RPMI8226 (cell line): ENCODE results near the gene UBAC2.
"Not testable (repeated sequence)": the region's sequence is repeated elsewhere in the genome, so short reads cannot be mapped to it uniquely, and the experiment has no call there.

ENCODE experiments used
- DNase-seq: peaks from one replicate; pipeline ENCODE4 v3.0.0-alpha.2; 2015

Gene UBAC2

DNA sequence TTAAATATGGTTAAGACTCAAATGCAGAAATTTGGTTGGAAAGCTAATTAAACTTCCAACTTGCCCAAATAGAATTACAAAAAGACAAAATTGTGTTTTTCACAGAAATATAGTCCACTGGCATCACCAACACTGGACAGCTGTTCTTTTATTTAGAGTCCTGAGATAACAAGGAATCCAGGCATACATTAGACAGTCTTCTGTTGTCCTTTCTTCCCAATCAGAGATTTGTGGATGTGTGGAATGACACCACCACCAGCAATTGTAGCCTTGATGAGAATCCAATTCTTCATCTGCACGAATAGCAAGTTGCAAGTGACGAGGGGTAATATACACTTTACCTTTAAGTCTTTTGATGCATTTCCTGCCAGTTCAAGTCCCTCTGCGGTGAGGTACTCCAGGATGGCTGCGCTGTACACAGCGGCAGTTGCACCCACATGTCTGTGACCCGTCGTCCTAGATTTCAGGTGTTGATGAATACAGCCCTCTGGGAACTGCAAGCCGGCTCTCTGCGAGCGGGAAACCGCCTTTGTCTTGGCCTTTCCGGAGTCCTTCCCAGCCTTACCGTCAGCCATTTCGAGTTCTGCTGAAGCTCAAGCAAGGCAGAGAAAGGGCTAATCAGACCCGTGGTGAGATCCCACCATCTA is 14.7 kb downstream of the UBAC2 start:
- no peak for DNase-seq

DNA sequence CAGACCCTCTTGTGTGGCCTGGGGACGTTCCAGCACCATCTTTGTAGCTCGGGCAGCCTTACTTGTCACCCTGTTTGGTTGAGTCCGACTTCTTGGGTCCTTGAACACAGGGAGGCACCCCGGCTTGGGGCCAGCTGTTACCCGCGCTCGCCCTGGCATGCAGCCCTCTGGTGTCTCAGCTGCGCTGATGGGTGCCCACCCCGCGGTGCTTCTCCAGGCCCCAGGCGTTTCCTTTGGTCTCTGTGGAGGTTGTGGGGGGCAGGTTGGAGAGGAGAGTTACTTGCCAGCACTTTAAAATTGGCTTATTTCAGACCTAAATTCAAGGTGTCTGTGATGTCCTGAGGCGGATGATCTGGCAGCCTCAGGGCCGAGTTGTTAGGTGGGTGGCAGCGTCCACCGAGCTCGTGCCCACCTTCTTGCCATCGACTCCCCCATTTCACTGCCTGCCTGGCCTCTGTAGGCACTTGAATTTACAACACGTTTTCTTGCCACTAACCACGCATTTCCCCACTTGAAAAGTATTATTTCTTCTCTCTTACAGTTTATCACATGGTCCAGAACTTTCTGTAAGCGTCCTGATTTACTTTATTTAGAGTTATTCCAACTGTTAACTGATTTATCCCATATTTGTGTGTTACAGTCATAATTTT is 16.9 kb downstream of the UBAC2 start:
- no peak for DNase-seq

DNA sequence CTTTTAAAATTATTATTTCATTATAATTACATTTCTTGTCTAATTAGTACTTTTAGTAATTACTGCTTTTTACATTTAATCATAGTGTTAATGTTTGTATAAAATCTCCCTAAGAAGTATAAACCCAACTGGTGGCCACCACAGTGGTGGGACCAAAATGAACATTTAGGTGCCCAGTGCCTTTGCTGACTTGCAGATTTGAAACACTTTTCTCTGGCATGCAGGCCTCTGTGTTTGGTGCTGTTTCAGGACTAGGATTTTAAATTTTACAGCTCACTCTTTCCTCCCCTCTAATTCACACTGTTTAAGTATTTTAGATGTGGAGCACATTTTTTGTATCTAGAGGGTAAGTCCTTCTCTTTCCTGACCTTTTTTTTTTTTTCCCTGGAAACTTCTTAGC is 17.5 kb downstream of the UBAC2 start:
- DNase-seq: no peak

DNA sequence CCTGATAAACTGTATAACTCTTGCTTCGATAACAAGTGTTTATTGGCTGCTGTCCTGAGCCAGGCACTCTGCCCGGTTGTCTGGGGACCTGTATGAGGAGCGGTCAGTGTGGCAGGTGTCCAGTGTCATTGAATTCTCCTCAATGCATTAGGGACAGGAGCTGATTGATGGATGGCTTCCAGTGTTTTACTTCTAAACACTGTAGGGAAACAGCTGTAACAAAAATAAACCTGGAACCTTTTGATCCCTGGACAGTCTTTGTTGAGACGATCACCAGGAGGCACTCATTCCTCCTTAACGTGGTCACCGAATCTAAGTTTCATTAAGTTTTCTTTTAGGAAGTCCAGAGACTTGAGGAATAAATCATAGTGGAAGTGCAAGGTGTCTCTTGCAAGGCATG is 17.9 kb downstream of the UBAC2 start:
- no peak for DNase-seq

DNA sequence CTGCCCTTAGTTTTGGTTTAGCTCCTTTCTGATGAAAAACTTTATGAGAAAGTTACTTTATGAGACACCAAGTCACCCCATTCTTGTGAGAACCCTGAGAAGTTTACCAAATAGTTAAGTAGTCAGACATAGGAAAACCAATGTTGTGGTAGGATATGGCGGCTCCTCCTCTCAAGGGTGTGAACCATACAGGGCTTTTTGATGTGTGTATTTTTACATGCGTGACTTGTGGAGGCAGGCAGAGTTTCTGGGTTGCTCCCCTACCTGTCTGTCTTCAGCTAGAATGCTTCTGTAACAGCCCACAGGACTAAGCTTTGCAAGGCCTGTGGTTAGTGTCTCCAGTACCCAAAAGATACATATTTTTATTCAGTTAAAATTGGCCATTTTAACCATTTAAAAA is 18.3 kb downstream of the UBAC2 start:
- DNase-seq: no peak

DNA sequence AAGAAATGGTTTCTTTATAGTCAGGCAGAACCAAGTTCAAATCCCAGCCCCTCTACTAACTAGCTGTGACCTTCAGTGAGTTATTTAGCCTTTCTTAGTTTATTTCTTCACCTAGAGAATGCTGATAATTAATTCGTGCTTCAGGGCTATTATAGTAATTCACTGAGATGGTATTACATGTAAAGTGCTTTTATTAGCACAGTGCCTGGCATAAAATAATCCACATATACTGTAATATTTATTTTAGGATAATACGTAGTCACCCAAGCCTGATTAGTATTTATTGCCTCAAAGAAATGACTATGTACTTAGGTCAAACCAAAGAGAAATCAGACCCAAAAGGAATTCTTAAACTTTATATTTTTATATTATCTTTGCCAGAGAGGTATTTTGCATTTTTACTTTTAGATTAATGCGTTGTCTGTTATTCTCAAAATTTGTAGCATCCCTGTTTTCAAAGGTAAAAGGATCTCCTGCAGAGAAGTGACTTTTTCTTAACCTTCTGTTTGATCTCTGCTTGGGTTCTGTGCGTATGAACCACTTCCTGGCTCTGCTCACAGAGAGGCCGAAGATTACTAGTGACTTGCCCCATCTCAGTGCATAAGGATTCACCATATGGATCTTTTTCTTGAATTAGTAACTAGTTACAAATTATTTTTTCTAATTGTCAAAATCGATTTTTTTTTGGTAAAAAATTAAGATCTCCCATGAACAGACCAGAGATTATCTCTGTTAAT is 19.7 kb downstream of the UBAC2 start:
- no peak for DNase-seq

DNA sequence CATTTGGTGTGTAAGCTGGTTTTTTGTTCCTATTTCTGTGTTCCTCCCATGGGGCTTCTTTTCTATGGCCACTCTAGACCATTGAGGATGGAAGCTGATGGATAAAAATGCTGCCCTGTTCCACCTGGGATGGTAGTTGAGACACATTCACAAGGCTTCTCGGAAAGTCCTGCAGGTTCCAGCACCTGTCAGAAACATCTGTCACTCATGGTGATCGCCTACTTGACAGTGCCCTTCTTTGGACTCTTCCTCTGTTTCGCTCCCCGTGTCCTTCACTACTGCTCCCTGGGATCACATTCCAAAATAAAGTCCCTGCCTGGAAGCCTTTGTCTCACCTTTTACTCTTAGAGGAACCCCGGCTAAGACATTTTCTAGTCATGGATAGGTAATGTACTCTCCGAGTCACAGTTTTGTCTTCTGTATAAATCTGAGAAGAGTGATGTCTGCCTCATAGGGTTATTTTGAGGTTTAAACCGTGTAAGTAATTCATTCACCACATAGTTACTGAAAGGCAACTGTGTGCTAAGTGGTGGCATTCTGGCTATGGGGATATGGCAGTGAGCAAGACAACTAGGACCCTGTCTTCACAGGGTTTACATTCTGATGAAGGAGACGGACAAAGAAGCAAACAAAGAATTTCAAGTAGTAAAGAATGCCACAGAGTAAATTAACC is 21.0 kb downstream of the UBAC2 start:
- DNase-seq: no peak

DNA sequence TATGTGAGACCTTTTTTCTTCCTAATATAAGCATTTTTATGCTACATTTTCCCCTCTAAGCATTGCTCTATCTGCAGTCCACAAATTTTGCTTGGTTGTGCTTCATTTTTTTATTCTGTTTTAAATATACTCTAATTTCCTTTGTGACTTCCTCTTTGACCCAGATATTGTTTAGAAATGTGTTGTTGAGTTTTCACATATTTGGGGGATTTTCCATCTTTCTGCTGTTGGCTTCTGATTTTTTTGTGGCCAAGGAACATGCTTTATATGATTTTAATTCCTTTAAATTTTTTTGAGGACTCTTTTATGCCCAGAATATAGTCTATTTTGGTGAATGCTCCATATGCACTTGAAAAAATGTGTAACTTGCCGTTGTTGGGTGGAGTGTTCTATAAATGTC is 22.9 kb downstream of the UBAC2 start:
- no peak for DNase-seq

DNA sequence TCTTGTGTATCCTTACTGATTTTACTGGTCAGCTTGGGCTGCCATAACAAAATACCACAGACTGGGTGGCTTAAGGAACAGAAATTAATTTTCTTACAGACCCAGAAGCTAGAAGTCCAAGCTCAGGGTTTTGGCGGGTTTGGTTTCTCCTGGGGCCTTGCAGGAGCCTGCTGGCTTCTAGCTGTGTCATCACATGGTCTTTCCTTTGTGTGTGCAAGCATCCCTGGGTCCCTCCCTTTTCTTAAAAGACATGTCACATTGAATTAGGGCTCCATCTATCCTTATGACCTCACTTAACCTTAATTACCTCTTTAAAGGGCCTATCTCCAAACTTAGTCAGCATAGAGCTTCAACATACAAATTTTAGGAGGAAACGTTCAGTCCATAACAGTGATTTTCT is 23.4 kb downstream of the UBAC2 start:
- no peak for DNase-seq

DNA sequence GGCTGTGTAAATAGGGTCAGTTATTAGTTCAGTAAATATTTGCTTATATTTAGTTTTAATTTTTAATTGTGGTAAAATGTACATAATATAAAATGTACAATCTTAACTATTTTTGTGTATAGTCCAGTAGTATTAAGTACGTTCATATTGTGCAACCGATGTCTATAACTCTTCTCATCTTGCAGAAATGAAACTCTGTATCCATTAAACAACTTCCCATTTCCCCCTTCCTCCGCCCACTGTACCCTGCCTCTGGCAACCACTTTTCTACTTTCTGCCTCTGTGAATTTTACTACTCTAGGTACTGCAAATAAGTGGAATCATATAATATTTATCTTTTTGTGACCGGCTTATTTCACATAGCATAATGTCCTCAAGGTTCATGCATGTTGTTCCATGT is 24.4 kb downstream of the UBAC2 start:
- DNase-seq: no peak

DNA sequence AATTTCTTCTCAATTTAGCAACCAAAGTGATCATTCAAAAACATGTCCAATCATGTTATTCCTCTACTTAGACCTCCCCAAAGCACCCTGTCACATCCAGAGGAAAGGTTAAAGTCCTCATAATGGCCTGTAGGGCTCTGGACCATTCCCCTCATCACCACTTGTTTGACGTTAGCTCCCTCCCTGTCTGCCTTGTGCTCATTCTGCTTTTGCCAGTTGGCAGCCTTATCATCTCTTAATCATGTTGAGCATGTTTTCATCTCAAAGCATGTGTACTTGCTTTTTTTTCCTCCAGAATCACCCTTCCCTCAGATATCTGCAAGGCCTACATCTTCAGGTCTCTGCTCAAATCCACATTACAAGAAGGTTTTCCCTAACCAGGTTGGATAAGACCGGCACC is 25.9 kb downstream of the UBAC2 start:
- DNase-seq: no peak

DNA sequence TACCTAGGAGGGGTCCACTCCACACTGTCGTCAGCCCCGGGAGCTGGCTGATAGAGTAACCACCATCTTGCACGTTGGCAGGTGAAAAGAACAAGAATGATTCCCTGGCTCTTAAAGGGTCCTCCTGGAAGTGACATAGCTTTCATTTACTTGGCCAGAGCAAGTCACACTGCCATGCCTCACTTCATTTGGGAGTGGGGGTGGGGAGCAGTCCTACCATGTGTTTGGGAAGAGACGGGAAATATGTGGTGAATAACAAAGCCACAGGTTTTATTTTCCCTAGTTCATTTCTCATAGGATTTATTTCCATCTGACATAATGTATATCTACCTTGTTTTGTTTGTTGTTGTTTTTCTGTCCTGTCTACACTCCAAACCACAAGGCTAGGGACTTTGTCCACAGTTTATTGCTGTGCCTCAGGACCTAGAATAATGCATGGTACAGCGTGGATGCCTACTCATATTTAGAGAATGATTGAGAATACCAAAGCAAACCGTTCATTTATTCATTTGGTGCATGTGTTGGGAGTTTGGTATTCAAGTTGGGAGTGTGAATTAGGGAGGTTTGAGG is 26.8 kb downstream of the UBAC2 start:
- DNase-seq: no peak

DNA sequence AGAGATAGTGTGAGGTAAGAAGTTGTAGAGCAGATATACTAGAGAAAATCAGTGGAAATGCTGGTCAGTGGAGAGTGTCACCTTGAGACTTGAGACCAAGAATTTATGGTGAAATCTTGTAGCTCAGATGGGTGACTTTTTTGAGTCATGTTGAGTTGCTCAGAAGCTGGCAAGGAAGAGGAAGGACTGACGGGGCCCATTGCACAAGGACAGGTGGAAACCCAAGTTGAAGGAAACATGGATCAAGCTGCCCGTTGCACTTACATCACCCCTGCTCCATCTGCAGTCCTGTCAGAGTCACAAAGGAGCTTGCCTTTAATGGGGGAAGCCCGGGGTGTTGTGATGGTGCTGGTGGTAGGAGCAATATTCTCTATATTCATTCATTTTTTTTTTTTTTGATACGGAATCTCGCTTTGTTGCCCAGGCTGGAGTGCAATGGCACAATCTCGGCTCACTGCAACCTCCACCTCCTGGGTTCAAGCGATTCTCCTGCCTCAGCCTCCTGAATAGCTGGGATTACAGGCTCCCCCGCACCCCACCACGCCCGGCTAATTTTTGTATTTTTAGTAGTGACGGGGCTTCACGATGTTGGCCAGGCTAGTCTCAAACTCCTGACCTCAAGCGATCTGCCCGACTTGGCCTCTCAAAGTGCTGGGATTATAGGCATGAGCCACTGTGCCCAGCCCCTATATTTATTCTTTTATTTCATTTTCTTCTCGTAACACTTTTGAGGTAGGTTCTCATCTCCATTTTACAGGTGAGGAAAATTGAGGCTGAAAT is 27.4 kb downstream of the UBAC2 start:
- no peak for DNase-seq

DNA sequence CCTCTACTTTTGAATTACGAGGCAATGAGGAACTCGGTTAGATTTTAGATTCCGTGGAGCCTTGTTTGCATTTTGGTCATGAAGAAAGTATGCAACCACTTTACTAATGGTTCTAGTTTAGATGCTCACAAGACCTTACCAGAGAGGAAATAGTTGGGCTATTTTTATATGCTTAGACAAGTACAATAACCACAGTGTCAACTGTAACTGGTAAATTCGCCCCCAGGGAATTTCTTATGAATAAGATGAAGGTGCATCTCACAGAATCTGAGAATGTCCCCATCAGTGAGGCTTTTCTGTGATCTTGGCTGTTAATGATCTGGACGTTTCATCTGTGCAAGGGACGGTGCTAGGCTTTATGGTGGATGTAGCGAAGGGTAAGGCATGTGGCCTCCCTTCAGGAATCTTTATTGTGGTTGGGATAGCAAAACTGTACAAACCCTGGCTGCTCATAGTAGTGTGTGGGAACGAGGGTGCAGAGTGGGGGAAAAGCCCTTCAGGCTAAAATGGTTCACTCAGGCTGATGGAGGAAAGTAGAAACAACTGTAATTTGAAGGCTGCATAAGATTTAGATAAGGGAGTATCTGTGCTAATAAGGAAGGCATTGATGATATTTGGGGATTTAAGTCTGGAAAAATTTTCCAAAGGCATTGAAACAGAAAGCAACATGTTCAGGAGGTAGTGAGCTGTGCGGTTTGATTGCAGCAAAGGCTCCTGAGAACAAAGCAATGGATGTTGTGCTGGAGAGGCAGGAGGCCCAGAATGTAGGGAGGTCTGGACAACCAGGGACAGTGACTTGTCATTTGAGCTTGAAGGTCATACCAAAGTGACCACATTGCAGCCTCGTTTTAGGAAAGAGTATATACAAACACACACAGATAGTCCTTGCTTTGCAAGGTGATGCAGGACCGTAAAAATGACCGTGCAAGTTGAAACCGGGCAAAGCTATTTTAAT is 28.4 kb downstream of the UBAC2 start:
- no peak for DNase-seq

DNA sequence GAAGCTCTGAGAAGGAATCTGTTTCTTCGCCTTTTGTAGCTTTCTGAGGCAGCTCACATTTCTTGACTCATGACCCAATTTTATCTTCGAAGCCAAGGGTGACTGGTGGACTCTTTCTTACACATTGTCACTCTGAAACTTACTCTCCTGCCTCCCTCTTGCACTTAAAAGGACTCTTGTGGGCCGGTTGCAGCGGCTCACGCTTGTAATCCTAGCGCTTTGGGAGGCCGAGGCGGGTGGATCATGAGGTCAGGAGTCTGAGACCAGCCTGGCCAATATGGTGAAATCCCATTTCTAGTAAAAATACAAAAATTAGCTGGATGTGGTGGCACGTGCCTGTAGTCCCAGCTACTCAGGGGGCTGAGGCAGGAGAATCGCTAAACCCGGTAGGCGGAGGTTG is 29.9 kb downstream of the UBAC2 start:
- DNase-seq: not testable (repeated sequence)

DNA sequence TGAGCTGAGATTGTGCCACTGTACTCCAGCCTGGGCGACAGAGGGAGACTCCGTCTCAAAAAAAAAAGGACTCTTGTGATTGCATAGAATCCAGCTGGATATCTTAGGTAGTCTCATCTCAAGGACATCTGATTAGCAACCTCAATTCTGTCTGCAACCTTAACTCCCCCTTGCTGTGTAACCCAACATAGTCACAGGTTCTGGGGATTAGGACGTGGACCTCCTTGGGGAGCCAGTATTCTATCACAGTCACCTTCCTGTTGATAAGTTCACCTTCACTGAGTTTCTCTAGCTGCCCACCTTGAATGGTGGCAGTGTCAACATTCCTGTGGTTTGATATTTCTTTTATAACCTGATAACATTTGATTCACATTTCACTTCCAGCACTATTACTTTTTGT is 30.3 kb downstream of the UBAC2 start:
- DNase-seq: no peak

DNA sequence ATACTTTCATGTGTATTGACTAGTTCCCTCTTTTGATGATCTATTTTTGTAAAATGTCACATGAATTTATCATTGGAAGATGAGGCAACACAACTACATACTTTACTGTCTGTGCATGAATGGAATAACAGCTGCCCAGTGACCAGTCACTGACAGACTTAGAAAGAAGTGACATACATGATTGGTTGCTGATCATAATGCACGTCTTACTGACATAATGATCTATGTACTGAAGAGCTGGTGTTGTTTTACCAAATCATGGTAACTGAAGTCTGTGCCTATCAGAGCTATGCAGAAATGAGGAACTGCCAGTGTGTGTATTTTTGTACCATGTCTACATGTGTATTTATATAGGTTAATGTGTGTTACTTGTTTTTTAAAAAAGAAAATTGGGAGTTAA is 31.1 kb downstream of the UBAC2 start:
- DNase-seq: no peak

DNA sequence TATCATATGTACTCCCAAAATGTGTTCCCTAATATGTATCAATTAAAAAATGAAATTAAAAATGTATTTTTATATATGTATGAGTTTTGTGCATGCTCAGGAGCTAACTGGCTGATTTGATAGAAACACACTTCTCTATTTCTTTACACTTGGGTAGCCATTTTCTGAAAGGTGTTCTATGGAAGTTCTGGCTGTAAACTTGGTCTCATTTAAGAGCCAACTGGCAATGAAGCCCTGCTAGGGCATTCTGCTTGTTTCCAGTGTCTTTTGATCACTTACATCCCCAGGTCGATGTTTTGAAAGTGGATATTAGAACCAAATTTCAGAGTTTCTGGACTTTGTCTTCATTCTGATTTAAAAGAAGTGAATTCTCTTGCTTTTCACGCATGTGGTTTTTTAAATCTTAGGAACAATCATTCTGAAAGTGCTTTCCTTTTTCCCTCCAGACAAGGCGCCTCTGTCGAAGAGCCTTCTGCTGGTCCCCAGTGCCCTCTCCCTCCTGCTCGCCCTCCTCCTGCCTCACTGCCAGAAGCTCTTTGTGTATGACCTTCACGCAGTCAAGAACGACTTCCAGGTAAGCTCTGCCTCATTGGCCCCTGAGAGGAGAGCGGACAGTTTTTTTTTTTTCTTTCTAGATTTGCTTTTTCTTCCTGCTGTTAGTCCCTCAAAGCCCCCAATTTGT is 37.5 kb downstream of the UBAC2 start:
- no peak for DNase-seq

DNA sequence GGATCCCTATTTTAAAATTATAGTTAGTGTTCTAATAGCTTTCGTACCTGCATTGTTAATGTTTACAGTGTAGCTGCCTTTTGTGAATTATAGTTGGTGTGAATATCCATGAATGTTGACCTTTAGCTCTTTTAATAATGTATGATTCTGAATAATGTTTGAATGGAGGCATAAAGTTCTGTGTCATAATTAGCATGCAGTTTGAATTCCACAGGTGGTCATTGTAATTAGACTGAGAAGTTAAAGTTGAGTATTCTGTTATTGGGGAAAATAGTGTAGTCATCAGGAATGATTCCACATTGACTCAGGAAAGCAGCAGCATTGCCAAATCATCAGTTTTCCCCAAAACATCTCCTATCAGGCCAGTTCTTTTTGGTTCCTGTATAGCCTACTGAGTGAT is 45.4 kb downstream of the UBAC2 start:
- DNase-seq: no peak

DNA sequence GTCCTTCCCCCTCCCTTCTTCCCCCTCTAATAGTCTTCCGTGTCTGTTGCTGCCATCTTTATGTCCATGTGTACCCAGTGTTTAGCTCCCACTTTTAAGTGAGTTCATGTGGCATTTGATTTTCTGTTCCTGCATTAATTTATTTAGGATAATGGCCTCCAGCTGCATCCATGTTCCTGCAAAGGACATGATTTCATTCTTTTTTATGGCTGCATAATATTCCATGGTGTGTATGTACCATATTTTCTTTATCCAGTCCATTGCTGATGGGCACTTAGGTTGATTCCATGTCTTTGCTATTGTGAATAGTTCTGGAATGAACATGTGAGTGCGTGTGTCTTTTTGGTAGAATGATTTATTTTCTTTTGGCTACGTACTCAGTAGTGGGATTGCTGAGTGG is 48.5 kb downstream of the UBAC2 start:
- DNase-seq: not testable (repeated sequence)

DNA sequence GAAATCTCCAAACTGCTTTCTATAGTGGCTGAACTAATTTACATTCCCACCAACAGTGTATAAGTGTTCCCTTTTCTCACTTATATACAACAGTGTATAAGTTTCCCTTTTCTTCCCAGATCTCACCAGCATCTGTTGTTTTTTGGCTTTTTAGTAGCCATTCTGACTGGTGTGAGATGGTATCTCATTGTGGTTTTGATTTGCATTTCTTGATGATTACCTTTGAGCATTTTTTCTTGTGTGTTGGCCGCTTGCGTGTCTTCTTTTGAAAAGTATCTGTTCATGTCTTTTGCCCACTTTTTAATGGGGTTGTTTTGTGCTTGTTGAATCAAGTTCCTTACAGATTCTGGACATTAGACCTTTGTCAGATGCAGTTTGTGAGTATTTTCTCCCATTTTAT is 49.0 kb downstream of the UBAC2 start:
- not testable (repeated sequence) for DNase-seq
